ENCODE measurements around the gene ITGA3.

DNA sequence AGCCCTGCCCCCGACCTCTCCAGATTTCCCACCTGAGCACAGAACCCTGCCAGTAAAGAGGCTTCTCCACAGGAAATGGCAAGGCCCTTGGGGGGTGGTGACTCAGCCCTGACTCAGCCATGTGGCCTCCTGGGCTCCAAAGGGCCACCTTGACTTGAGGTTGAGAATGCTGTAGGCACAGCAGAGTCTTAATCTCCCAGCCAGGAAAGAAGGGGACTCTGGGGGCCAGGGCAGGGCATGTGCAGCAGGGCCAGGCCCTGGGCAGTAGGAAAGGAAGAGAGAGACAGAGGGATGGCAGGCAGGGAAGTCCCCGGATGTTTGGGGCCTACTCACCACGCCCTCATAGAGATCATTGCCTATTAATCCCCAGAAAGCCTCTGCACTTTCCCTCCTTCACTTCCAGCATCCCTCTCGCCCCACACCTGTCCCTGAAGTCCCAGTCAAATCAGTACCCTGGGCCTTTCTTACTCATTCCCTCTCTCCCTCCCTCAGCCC lies 4.8 kb upstream of the ITGA3 start:
- TF ChIP-seq, protein P1, sequence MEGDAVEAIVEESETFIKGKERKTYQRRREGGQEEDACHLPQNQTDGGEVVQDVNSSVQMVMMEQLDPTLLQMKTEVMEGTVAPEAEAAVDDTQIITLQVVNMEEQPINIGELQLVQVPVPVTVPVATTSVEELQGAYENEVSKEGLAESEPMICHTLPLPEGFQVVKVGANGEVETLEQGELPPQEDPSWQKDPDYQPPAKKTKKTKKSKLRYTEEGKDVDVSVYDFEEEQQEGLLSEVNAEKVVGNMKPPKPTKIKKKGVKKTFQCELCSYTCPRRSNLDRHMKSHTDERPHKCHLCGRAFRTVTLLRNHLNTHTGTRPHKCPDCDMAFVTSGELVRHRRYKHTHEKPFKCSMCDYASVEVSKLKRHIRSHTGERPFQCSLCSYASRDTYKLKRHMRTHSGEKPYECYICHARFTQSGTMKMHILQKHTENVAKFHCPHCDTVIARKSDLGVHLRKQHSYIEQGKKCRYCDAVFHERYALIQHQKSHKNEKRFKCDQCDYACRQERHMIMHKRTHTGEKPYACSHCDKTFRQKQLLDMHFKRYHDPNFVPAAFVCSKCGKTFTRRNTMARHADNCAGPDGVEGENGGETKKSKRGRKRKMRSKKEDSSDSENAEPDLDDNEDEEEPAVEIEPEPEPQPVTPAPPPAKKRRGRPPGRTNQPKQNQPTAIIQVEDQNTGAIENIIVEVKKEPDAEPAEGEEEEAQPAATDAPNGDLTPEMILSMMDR (IDR thresholded peaks at IDR 0.05), result no peak
- TF ChIP-seq POLR2A (IDR thresholded peaks at IDR 0.05) (no peak), POLR2AphosphoS5 (IDR thresholded peaks at IDR 0.05) (peak in 1 of 2 donors; percentile 33), EP300 (IDR thresholded peaks at IDR 0.05) (no peak)

Data from upper lobe of left lung (tissue), 4 donors.